Breast epithelium (tissue), 4 donors: ENCODE results near the gene ACACB. TPM values are rescaled to one million over a fixed set of nuclear protein-coding genes. Genes with fewer than 3 reads are reported as not detected.

ENCODE experiments used
- DNase-seq, 2 donors: peaks; one replicate each; pipeline ENCODE4 v3.0.0-alpha.2; 2019; ENCODE audit warnings: low spot score in 2 of 2
- H3K27ac ChIP-seq, 2 donors: fragments of 200-600 bp; sonication (generic) in 1 of 2; one replicate each; pipeline ENCODE4 v1.5.1; 2016 to 2019; ENCODE audit warnings: mild to moderate bottlenecking in 1 of 2
- H3K27me3 ChIP-seq, 2 donors: fragments of 200-600 bp; sonication (generic) in 1 of 2; one replicate each; pipeline versions ENCODE4 v1.5.1 to v1.6.0; 2017 to 2019; ENCODE audit warnings: control low read depth in 1 of 2, mild to moderate bottlenecking in 1 of 2
- H3K36me3 ChIP-seq: fragments of 200-600 bp; one replicate; pipeline ENCODE4 v1.5.1; 2019
- H3K4me1 ChIP-seq, 2 donors: fragments of 200-600 bp; sonication (generic); one replicate each; pipeline ENCODE4 v1.5.1; 2016 to 2019; ENCODE audit warnings: control low read depth in 1 of 2
- H3K4me3 ChIP-seq, 3 donors: fragments of 200-600 bp; sonication (generic); 1 replicate in 2 of 3; 2 replicates in 1 of 3; pipeline ENCODE4 v1.5.1; 2016 to 2019; ENCODE audit warnings: mild to moderate bottlenecking in 3 of 3, moderate library complexity in 2 of 3
- H3K9me3 ChIP-seq, 2 donors: fragments of 200-600 bp; sonication (generic) in 1 of 2; one replicate each; pipeline ENCODE4 v1.5.1; 2016 to 2019; ENCODE audit warnings: control low read depth in 1 of 2
- POLR2A ChIP-seq: fragments of 450-650 bp; IDR thresholded peaks from one replicate; pipeline ENCODE4 v1.6.1; 2016; ENCODE audit warnings: antibody characterized with exemption, mild to moderate bottlenecking, moderate library complexity
- POLR2AphosphoS5 ChIP-seq, 3 donors: sonication (generic); formaldehyde crosslinking; IDR thresholded peaks; one replicate each; pipeline ENCODE4 v1.6.1; 2017; ENCODE audit warnings: antibody characterized with exemption in 3 of 3
- intact Hi-C: fragments of 100-400 bp; cut with DNase I; formaldehyde crosslinking; loops from one replicate; pipeline ENCODE4 v1.15.1; 2023; ENCODE audit warnings: low total_unique reads
- total RNA-seq, 3 donors: library from RNA; depleted of rRNA; stranded (reverse); fragments of >200 nt; gene quantifications; one replicate each; pipeline ENCODE4 v1.1.0, GENCODE V29; 2016
- TF ChIP-seq, protein P1 (sequence below), 3 donors: fragments of 450-650 bp; IDR thresholded peaks; one replicate each; pipeline ENCODE4 v1.5.1; 2016 to 2017; ENCODE audit warnings: antibody characterized with exemption in 3 of 3, mild to moderate bottlenecking in 3 of 3, moderate library complexity in 3 of 3

The ACACB gene
- total RNA-seq, 3 donors from 2014 or later = 223 to 957 (median 301) TPM

DNA sequence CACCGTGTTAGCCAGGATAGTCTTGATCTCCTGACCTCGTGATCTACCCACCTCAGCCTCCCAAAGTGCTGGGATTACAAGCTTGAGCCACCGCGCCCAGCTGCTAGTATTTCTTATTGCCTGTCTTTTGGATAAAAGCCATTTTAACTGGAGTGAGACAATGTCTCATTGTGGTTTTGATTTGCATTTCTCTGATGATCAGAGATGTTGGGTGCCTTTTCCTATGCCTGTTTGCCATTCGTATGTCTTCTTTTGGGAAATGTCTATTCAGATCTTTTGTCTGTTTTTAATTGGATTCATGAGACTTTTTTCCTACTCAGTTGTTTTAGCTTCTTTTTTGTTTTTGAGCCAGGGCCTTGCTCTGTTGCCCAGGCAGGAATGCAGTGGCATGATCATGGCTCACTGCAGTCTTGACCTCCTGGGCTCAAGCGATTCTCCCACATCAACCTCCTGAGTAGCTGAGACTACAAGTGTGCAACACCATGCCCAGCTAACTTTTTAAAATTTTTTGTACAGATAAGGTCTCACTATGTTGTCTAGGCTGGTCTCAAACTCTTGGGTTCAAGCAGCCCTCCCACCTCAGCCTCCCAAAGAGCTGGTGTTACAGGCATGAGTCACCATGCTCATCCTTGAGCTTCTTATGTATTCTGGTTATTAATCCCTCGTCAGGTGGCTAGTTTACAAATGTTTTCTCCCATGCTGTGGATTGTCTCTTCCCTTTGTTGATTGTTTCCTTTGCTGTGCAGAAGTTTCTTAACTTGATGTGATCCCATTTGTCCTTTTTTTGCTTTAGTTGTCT lies 65.9 kb downstream of the ACACB start:
- no peak overlapping the region for H3K4me3 ChIP-seq
- no peak for TF ChIP-seq POLR2AphosphoS5 (IDR thresholded peaks at IDR 0.05)
- no peak for TF ChIP-seq POLR2A
- TF ChIP-seq, protein P1, sequence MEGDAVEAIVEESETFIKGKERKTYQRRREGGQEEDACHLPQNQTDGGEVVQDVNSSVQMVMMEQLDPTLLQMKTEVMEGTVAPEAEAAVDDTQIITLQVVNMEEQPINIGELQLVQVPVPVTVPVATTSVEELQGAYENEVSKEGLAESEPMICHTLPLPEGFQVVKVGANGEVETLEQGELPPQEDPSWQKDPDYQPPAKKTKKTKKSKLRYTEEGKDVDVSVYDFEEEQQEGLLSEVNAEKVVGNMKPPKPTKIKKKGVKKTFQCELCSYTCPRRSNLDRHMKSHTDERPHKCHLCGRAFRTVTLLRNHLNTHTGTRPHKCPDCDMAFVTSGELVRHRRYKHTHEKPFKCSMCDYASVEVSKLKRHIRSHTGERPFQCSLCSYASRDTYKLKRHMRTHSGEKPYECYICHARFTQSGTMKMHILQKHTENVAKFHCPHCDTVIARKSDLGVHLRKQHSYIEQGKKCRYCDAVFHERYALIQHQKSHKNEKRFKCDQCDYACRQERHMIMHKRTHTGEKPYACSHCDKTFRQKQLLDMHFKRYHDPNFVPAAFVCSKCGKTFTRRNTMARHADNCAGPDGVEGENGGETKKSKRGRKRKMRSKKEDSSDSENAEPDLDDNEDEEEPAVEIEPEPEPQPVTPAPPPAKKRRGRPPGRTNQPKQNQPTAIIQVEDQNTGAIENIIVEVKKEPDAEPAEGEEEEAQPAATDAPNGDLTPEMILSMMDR (IDR thresholded peaks at IDR 0.05) = no peak
- H3K27me3 ChIP-seq = no peaks in the 10 kb centered on the region
- H3K4me1 ChIP-seq = no peaks in the 10 kb centered on the region
- intact Hi-C loops = no loop called here
- H3K9me3 ChIP-seq = no peaks in the 10 kb centered on the region
- H3K27ac ChIP-seq = no peak overlapping the region
- peaks cover 19% of the 10 kb centered on the region for H3K36me3 ChIP-seq
- DNase-seq = no peak

DNA sequence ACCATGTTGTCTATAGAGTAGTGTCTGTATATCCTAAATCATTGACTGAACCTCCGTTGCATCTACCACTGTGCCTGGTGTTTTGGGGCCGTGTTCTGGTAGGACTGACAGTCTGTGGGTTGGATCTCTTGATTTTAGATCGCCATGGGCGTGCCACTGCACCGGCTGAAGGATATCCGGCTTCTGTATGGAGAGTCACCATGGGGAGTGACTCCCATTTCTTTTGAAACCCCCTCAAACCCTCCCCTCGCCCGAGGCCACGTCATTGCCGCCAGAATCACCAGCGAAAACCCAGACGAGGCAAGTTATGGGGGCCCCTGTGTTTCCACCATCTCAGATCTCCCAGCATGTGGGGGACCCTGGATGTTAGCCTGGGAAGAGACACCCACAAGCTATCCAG lies 69.1 kb downstream of the ACACB start:
- no peak for DNase-seq
- H3K4me1 ChIP-seq = no peaks in the 10 kb centered on the region
- H3K27me3 ChIP-seq = no peaks in the 10 kb centered on the region
- TF ChIP-seq, protein P1 (IDR thresholded peaks at IDR 0.05) = no peak
- no peak overlapping the region for H3K4me3 ChIP-seq
- intact Hi-C loops = no loop called here
- H3K9me3 ChIP-seq = no peaks in the 10 kb centered on the region
- no peaks in the 10 kb centered on the region for H3K36me3 ChIP-seq
- no peak overlapping the region for H3K27ac ChIP-seq

- no peaks in the 10 kb centered on the region for H3K36me3 ChIP-seq
- H3K27ac ChIP-seq = no peak overlapping the region
- no peaks in the 10 kb centered on the region for H3K27me3 ChIP-seq
- H3K4me1 ChIP-seq = no peaks in the 10 kb centered on the region
- TF ChIP-seq POLR2AphosphoS5 (IDR thresholded peaks at IDR 0.05) = no peak
- TF ChIP-seq, protein P1 (IDR thresholded peaks at IDR 0.05) = no peak
- TF ChIP-seq POLR2A = no peak
- intact Hi-C loops = no loop called here
- no peak overlapping the region for H3K4me3 ChIP-seq
- H3K9me3 ChIP-seq = no peaks in the 10 kb centered on the region
- DNase-seq = no peak
Measured at GRCh38 chr12:109186993-109187653, 70.7 kb downstream of the ACACB start.

GRCh38 chr12:109188108-109188712 lies 71.8 kb downstream of the ACACB start:
- Histone ChIP-seq H3K4me3 (no peak overlapping the region), H3K27ac (no peak overlapping the region), H3K4me1 (no peaks in the 10 kb centered on the region), H3K27me3 (no peaks in the 10 kb centered on the region), H3K9me3 (no peaks in the 10 kb centered on the region), H3K36me3 (no peaks in the 10 kb centered on the region)
- intact Hi-C loops = no loop called here
- no peak for TF ChIP-seq POLR2A
- TF ChIP-seq, protein P1 (IDR thresholded peaks at IDR 0.05) = no peak
- no peak for TF ChIP-seq POLR2AphosphoS5 (IDR thresholded peaks at IDR 0.05)
- DNase-seq = no peak

DNA sequence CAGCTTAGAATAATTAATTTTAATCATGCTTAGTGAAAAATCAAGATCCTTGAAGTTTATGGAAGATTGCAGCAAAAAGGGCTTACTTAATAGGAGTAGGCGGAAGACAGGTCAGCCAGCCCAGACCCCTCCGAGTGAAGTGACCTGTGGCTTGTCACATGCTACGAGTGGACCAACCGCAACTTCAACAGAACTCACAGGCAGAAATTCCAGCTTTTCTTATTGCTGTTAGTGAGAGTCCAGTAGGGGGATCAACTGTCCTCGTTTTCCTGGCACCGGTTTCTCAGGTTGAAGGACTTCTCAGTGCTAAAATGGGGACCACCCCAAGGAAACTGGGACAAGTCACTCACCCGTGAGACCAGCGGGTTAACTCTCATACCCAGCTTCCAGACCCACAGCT lies 72.9 kb downstream of the ACACB start:
- Histone ChIP-seq H3K9me3 (no peaks in the 10 kb centered on the region), H3K4me3 (no peak overlapping the region), H3K27me3 (no peaks in the 10 kb centered on the region), H3K4me1 (no peaks in the 10 kb centered on the region), H3K27ac (no peak overlapping the region), H3K36me3 (peaks cover 7% of the 10 kb centered on the region)
- intact Hi-C loops = no loop called here
- TF ChIP-seq POLR2AphosphoS5 (IDR thresholded peaks at IDR 0.05) = no peak
- TF ChIP-seq POLR2A = no peak
- TF ChIP-seq, protein P1 (IDR thresholded peaks at IDR 0.05) = no peak
- DNase-seq = no peak
